Thyroid gland (tissue), 4 donors: ENCODE results near the gene ESYT2. TPM values are rescaled to one million over a fixed set of nuclear protein-coding genes. Genes with fewer than 3 reads are reported as not detected.

Source experiments
- DNase-seq, 2 donors: peaks; one replicate each; pipeline ENCODE4 v3.0.0-alpha.2; 2019
- H3K27ac ChIP-seq, 3 donors: fragments of 200-600 bp; sonication (generic); 1 replicate in 2 of 3; 2 replicates in 1 of 3; pipeline ENCODE4 v1.5.1; 2016 to 2019; ENCODE audit warnings: mild to moderate bottlenecking in 1 of 3, moderate library complexity in 1 of 3
- H3K27me3 ChIP-seq: fragments of 200-600 bp; sonication (generic); one replicate; pipeline ENCODE4 v1.5.1; 2019
- H3K36me3 ChIP-seq, 2 donors: fragments of 200-600 bp; sonication (generic); one replicate each; pipeline ENCODE4 v1.5.1; 2016 to 2019
- H3K4me1 ChIP-seq, 2 donors: fragments of 200-600 bp; sonication (generic); one replicate each; pipeline ENCODE4 v1.5.1; 2017 to 2019
- H3K4me3 ChIP-seq, 3 donors: fragments of 200-600 bp; sonication (generic); replicated peaks in 1 of 3; 1 replicate in 2 of 3; 2 replicates in 1 of 3; pipeline ENCODE4 v1.5.1; 2016; ENCODE audit warnings: mild to moderate bottlenecking in 1 of 3
- H3K9me3 ChIP-seq: fragments of 200-600 bp; sonication (generic); one replicate; pipeline ENCODE4 v1.5.1; 2017
- POLR2A ChIP-seq, 2 donors: fragments of 450-650 bp; IDR thresholded peaks; one replicate each; pipeline ENCODE4 v1.6.1; 2017; ENCODE audit warnings: antibody characterized with exemption in 2 of 2, mild to moderate bottlenecking in 2 of 2, moderate library complexity in 1 of 2
- WGBS, 2 donors: methylation state at CpG; one replicate each; pipeline ENCODE4 v1.1.5; 2017; 5-methylcytosine and 5-hydroxymethylcytosine counted together
- intact Hi-C: fragments of 100-400 bp; cut with DNase I; formaldehyde crosslinking; loops from one replicate; pipeline ENCODE4 v1.15.1; 2023
- total RNA-seq, 4 donors: library from RNA; depleted of rRNA; stranded (reverse); fragments of >200 nt; gene quantifications; one replicate each; pipeline ENCODE4 v1.2.3, GENCODE V29; 2016
- TF ChIP-seq, protein P1 (sequence below), 6 experiments: fragments of 200-600 bp in 3 of 6; fragments of 450-650 bp in 3 of 6; sonication (generic) in 3 of 6; IDR thresholded peaks; one replicate each; pipeline ENCODE4 v1.5.1; 2016 to 2019; ENCODE audit warnings: antibody characterized with exemption in 6 of 6, mild to moderate bottlenecking in 2 of 6, inconsistent platforms in 1 of 6, moderate library complexity in 1 of 6

ESYT2 gene
- total RNA-seq, 4 donors from 2014 or later = 102 to 123 (median 116) TPM

DNA sequence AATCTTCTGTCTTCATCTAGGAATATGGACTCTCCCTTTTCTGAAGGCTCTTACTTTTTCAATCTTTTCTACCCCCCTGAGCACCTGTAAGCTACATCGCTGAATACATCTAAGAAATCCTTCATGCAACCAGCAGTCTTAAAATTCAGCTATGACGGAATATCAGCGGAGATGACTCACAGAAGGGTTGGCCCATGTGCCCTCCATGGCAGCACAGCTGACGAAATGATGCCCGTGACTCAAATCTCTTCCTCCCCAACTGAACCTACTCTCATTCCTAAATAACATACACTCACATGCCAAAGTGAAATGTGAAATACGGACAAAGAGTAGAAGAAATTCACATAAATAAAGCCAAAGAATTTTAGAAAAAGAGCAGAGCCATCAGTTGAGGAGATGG lies 94.4 kb downstream of the ESYT2 start:
- Histone ChIP-seq H3K27ac (no peak overlapping the region), H3K9me3 (no peaks in the 10 kb centered on the region), H3K4me3 (no peak overlapping the region), H3K27me3 (no peaks in the 10 kb centered on the region), H3K36me3 (peaks cover 32 to 57% of the 10 kb centered on the region in 2 donors), H3K4me1 (no peaks in the 10 kb centered on the region)
- no peak for TF ChIP-seq POLR2A (IDR thresholded peaks at IDR 0.05)
- TF ChIP-seq, protein P1, sequence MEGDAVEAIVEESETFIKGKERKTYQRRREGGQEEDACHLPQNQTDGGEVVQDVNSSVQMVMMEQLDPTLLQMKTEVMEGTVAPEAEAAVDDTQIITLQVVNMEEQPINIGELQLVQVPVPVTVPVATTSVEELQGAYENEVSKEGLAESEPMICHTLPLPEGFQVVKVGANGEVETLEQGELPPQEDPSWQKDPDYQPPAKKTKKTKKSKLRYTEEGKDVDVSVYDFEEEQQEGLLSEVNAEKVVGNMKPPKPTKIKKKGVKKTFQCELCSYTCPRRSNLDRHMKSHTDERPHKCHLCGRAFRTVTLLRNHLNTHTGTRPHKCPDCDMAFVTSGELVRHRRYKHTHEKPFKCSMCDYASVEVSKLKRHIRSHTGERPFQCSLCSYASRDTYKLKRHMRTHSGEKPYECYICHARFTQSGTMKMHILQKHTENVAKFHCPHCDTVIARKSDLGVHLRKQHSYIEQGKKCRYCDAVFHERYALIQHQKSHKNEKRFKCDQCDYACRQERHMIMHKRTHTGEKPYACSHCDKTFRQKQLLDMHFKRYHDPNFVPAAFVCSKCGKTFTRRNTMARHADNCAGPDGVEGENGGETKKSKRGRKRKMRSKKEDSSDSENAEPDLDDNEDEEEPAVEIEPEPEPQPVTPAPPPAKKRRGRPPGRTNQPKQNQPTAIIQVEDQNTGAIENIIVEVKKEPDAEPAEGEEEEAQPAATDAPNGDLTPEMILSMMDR (IDR thresholded peaks at IDR 0.05) = no peak
- DNase-seq = no peak
- intact Hi-C loops = no loop called here
- 96 to 97% methylated on average over 6 of the region's 6 CpGs for WGBS, 2 donors

DNA sequence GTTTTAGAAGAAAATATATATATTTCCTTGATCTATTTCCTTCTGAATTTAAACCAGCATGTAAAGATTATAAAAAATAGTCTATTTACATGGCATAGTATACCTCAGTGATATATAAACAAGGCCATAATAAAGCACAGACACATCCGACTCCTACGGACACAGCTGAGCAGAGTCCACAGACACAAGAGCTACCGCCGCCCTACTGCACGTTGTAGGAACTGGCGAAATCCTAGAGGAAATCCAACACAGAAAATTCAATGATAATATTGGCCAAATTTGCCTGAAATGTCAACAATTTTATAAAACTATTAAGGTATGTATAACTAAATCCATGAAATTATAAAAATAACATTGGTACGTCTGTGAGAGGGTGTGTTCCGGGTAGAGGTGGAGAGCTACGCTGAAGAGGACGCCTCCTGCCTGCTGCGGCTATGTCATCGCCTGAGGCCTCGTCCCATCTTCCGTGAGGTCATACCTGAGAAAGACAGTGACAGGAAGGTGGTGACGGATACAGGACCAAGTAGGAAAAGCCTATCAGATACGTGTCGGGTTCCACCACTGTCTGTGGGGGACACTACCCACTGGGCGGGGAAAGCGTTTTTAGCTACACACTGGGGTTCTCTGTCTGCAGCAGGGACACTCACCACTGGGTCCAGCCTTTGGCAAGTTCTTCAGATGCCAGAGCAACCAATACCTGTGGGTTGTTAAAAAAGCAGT lies 95.4 kb downstream of the ESYT2 start:
- Histone ChIP-seq H3K9me3 (no peaks in the 10 kb centered on the region), H3K4me1 (no peaks in the 10 kb centered on the region), H3K27ac (no peak overlapping the region), H3K27me3 (no peaks in the 10 kb centered on the region), H3K4me3 (no peak overlapping the region), H3K36me3 (peaks cover 27 to 51% of the 10 kb centered on the region in 2 donors)
- 96 to 98% methylated on average over 19 of the region's 19 CpGs for WGBS, 2 donors
- TF ChIP-seq, protein P1 (IDR thresholded peaks at IDR 0.05) = no peak
- no peak for TF ChIP-seq POLR2A (IDR thresholded peaks at IDR 0.05)
- DNase-seq = no peak
- intact Hi-C loops = no loop called here

DNA sequence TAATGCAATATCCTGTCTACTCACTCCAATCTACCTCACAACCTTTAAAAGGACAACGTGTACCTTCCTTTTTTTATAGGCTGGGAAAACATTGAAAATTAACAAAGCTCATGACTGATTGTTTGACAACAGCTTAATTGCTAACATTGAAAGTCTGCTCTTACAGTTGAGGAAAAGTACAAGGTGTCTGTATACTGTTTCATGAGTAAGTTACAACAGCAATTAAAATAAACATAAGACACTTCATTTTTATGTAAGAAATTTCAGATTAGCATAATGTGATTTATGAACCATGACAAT lies 96.1 kb downstream of the ESYT2 start:
- Histone ChIP-seq H3K4me3 (no peak overlapping the region), H3K27ac (no peak overlapping the region)
- WGBS, 2 donors = 76 to 90% methylated on average over 1 of the region's 1 CpG

DNA sequence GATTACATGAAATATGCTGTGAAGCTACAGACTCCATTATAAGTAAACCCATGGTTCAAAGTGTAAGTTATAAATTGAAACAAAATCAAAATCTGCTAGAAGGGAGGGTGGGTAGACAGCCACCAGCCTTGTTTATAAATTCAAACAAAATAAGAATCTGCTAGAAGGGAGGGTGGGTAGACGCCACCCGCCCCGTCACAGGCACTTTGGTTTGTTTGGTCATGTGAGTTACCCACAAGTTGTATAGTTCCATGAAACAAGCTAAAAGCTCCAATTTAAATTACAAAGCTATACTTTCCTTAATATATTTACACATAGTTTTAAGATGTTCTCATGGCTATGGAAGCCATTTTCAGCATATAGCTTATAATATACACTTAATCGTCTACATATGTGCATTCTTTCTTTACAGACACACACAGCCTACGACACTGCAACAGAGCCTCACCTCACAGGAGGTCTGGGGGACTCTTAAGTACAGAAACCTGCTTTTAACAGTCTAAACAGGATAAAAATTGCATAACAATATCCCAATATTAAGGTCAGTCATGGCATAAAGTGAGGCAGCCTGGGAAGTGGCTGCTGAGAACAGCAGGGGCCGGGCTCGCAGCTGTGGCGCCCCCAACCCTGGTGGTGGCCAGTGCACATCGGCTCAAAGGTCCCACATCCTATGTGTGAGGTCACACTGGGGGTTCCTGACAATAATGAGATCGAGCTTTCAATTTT lies 96.7 kb downstream of the ESYT2 start:
- no peak for TF ChIP-seq POLR2A (IDR thresholded peaks at IDR 0.05)
- TF ChIP-seq, protein P1 (IDR thresholded peaks at IDR 0.05) = no peak
- Histone ChIP-seq H3K9me3 (no peaks in the 10 kb centered on the region), H3K4me1 (no peaks in the 10 kb centered on the region), H3K27ac (no peak overlapping the region), H3K36me3 (peaks cover 18 to 48% of the 10 kb centered on the region in 2 donors), H3K4me3 (no peak overlapping the region), H3K27me3 (no peaks in the 10 kb centered on the region)
- 90 to 91% methylated on average over 10 of the region's 10 CpGs for WGBS, 2 donors
- intact Hi-C loops = no loop called here
- DNase-seq = no peak

More for the DNA sequence above, 96.1 kb downstream of the ESYT2 start:
- TF ChIP-seq POLR2A (IDR thresholded peaks at IDR 0.05) = no peak
- TF ChIP-seq, protein P1 (IDR thresholded peaks at IDR 0.05) = no peak
- no peak for DNase-seq
- intact Hi-C loops = no loop called here
- Histone ChIP-seq H3K36me3 (peaks cover 21 to 48% of the 10 kb centered on the region in 2 donors), H3K9me3 (no peaks in the 10 kb centered on the region), H3K4me1 (no peaks in the 10 kb centered on the region), H3K27me3 (no peaks in the 10 kb centered on the region)

DNA sequence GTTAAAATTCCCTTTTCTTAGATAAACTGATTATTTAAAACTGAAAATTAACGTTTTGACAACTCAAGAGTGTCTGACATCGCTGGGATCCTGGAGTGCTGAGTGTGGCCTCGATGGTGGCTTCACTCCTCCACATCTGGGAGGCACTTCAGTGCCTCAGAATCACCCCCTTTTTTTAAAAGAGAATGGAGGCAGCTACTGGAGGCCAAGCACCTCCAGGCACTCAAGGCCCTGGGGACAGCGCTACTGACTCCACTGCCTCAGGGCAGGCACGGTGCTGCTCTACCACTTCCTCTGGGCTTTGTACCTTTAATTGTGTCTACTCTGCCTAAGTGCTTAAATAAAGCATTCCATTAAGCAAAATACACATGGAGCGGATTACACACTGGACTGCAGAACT lies 97.5 kb downstream of the ESYT2 start:
- H3K4me3 ChIP-seq = no peak overlapping the region
- TF ChIP-seq, protein P1 (IDR thresholded peaks at IDR 0.05) = no peak
- TF ChIP-seq POLR2A (IDR thresholded peaks at IDR 0.05) = no peak
- intact Hi-C loops = no loop called here
- no peaks in the 10 kb centered on the region for H3K4me1 ChIP-seq
- peaks cover 13 to 41% of the 10 kb centered on the region in 2 donors for H3K36me3 ChIP-seq
- 86% methylated on average over 6 of the region's 6 CpGs for WGBS, 2 donors
- H3K9me3 ChIP-seq = no peaks in the 10 kb centered on the region
- no peak overlapping the region for H3K27ac ChIP-seq
- no peaks in the 10 kb centered on the region for H3K27me3 ChIP-seq
- DNase-seq = no peak
